Ishikawa (cell line): Measurements from ENCODE around the gene TP73.

Source experiments
- CEBPB ChIP-seq: IDR thresholded peaks from 2 replicates; pipeline ENCODE4 v1.6.1; 2012
- FOXM1 ChIP-seq: IDR thresholded peaks from 2 replicates; pipeline ENCODE4 v1.6.1; 2012; ENCODE audit warnings: low read depth, borderline replicate concordance
- MAX ChIP-seq: IDR thresholded peaks from 2 replicates; pipeline ENCODE4 v1.6.1; 2012
- RAD21 ChIP-seq: IDR thresholded peaks from 2 replicates; pipeline ENCODE4 v1.6.1; 2012; ENCODE audit warnings: low read depth
- REST ChIP-seq: IDR thresholded peaks from 2 replicates; pipeline ENCODE4 v1.6.1; 2012; ENCODE audit warnings: low read depth, mild to moderate bottlenecking
- TCF12 ChIP-seq: IDR thresholded peaks from 2 replicates; pipeline ENCODE4 v1.6.1; 2012; ENCODE audit warnings: low read depth
- USF1 ChIP-seq: IDR thresholded peaks from 2 replicates; pipeline ENCODE4 v1.6.1; 2012
- YY1 ChIP-seq: IDR thresholded peaks from 2 replicates; pipeline ENCODE4 v1.6.1; 2012; ENCODE audit warnings: low read depth
- ZBTB7A ChIP-seq: IDR thresholded peaks from 2 replicates; pipeline ENCODE4 v1.6.1; 2012; ENCODE audit warnings: low read depth

GRCh38 chr1:3692598-3692997 is 40.3 kb downstream of the TP73 start:
- TF ChIP-seq REST (no peak), MAX (no peak), TCF12 (no peak), FOXM1 (no peak), RAD21 (no peak), CEBPB (no peak), USF1 (no peak), YY1 (no peak), ZBTB7A (no peak)
